Measurements from ENCODE around the gene SPATA4. TPM values are rescaled to one million over a fixed set of nuclear protein-coding genes. Genes with fewer than 3 reads are reported as not detected.

SPATA4 gene
- total RNA-seq (2022; extraction: Qiagen RNA extraction; ENCODE audit: low read depth), result 0.15 to 0.20 TPM (median 0.20 TPM) in 3 of 5 replicates, not detected in the others

DNA sequence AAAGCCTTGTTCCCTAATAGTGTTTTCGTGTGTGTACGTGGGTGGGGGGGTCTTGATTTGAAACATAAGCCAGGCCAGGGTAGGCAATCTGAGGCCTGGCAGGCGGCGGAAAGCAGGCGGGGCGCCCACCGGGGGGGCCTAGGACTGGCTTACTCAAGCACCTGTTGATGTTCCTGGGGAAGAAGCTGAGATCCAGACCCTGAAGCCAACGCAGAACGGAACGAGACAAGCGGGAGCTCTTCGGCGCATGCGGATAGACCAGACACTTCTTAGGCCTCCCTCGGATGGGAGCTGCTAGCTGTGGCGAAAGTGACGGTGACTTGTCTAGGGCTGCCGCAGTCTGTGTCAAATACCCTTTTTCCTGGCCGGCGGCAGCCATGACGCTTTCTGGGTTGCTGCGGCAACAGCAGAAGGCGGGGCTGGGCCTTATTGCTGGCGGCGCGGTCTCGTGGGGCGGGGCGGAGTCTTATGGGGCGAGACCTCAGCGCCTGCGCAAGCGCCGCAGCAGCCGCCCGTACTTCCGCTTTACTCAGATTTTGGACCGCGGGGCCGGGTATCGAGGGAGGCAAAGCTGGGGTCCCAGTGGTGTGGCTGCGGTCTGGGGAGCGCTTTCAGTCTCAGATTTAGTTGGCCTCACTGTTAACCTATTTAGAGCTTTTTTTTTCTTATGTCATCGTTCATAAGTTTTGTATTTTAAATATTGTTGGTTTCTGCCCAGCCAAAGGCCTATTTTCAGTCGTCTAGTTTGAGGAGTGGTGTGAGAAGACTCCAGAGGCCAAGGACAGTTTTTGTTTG, at the start of gene SPATA4:
SPATA4 (minus strand) TSS at position 402 of the 795 bp plus-strand sequence; CDS start at position 379, 23 bp downstream.

Other genes starting within 250 kb of the SPATA4 start
- 0.86 to 2.0 TPM (median 1.4 TPM) in 5 replicates for gene WDR17, start 129.7 kb downstream of the SPATA4 start, total RNA-seq (2022; extraction: Qiagen RNA extraction; ENCODE audit: low read depth)
- gene ASB5, start 73.6 kb upstream of the SPATA4 start, total RNA-seq (2022; extraction: Qiagen RNA extraction; ENCODE audit: low read depth), result 0.05 to 0.07 TPM in 2 of 5 replicates, not detected in the others
- gene SPCS3, start 124.4 kb upstream of the SPATA4 start, total RNA-seq (2022; extraction: Qiagen RNA extraction; ENCODE audit: low read depth), result 28.1 to 41.3 TPM (median 36.1 TPM) in 5 replicates

All from A549 treated with RU486 at 1 μM for 4 hours (cell line).